ENCODE data around the gene ADAMTSL4. TPM values are rescaled to one million over a fixed set of nuclear protein-coding genes. Genes with fewer than 3 reads are reported as not detected.
"Not testable (repeated sequence)": the region's sequence is repeated elsewhere in the genome, so short reads cannot be mapped to it uniquely, and the experiment has no call there.

The ADAMTSL4 gene
- polyA plus RNA-seq, 1 of the 3 experiments (the other 2 are of a cell fraction), result 3.4 TPM

- H3K9ac ChIP-seq, result no peak overlapping the region
- H3K79me2 ChIP-seq (ENCODE audit: insufficient read depth), result peaks cover 9% of the 10 kb centered on the region; the same call in 1 of the 2 replicates
- ChIA-PET POLR2A (no interaction called here), CTCF (interaction anchor here (1.0 kb wide), 1 partner anchor 321 kb away, joined by 3 read pairs; no protein-coding TSS in a partner anchor)
- H3K4me1 ChIP-seq (ENCODE audit: control insufficient read depth in 1 of 2, insufficient read depth in 2 of 2, low read depth in 1 of 2, low read length in 1 of 2), result peaks cover 6 to 19% of the 10 kb centered on the region in 2 experiments; a peak in 2 of 4 replicates
- H3K4me3 ChIP-seq (ENCODE audit: low read depth in 2 of 2, low read length in 1 of 2), result no peak overlapping the region
- no peak overlapping the region for H3K4me2 ChIP-seq
- H3K9me3 ChIP-seq, result no peaks in the 10 kb centered on the region
- H4K20me1 ChIP-seq (ENCODE audit: insufficient read depth), result no peaks in the 10 kb centered on the region
- H3K27me3 ChIP-seq (ENCODE audit: insufficient read depth), result no peaks in the 10 kb centered on the region
- H3F3A ChIP-seq (replicated peaks; ENCODE audit: insufficient read depth), result peaks cover 15% of the 10 kb centered on the region
- DNase-seq, result no peak
- TF ChIP-seq TAF1 (IDR thresholded peaks at IDR 0.05; ENCODE audit: borderline replicate concordance, low read depth, low read length), result no peak
- TF ChIP-seq RFX5 (IDR thresholded peaks at IDR 0.05; ENCODE audit: low read length), result no peak
- TF ChIP-seq GATA2 (CRISPR knock-in tag; IDR thresholded peaks at IDR 0.05), result no peak
- no peak for TF ChIP-seq ELF1 (IDR thresholded peaks at IDR 0.05)
- no peak for TF ChIP-seq SIN3A (IDR thresholded peaks at IDR 0.05; ENCODE audit: borderline replicate concordance, low read depth, low read length)
- TF ChIP-seq RCOR1 (IDR thresholded peaks at IDR 0.05; ENCODE audit: low read length), result no peak
- H3K27ac ChIP-seq (ENCODE audit: low read depth in 2 of 2, low read length in 1 of 2), result no peak overlapping the region
- H3K36me3 ChIP-seq (replicated peaks in 1 of 2; ENCODE audit: control insufficient read depth in 1 of 2, insufficient read depth in 2 of 2, low read length in 1 of 2), result no peaks in the 10 kb centered on the region
- H2AFZ ChIP-seq (ENCODE audit: low read depth), result no peak overlapping the region
- H3K9me2 ChIP-seq, result no peaks in the 10 kb centered on the region
Measured at GRCh38 chr1:150601540-150601939, 52.3 kb downstream of the ADAMTSL4 start.

GRCh38 chr1:150602372-150602771, 53.2 kb downstream of the ADAMTSL4 start:
- H3K4me3 ChIP-seq (ENCODE audit: low read depth in 2 of 2, low read length in 1 of 2); H2AFZ ChIP-seq (ENCODE audit: low read depth); DNase-seq; H3K9me2 ChIP-seq; H3K4me2 ChIP-seq; H3K9ac ChIP-seq; CTCF ChIA-PET; H3K27ac ChIP-seq (ENCODE audit: low read depth in 2 of 2, low read length in 1 of 2); H3K9me3 ChIP-seq; H3K27me3 ChIP-seq (ENCODE audit: insufficient read depth); H3K79me2 ChIP-seq (ENCODE audit: insufficient read depth); H3K36me3 ChIP-seq (replicated peaks in 1 of 2; ENCODE audit: control insufficient read depth in 1 of 2, insufficient read depth in 2 of 2, low read length in 1 of 2); H4K20me1 ChIP-seq (ENCODE audit: insufficient read depth): not testable (repeated sequence)
- POLR2A ChIA-PET, result interaction anchor here (1.4 kb wide), 1 partner anchor 23 kb away, joined by 3 read pairs; the partner anchor contains the start of gene MCL1
- H3F3A ChIP-seq (replicated peaks; ENCODE audit: insufficient read depth), result peaks cover 14% of the 10 kb centered on the region
- H3K4me1 ChIP-seq (ENCODE audit: control insufficient read depth in 1 of 2, insufficient read depth in 2 of 2, low read depth in 1 of 2, low read length in 1 of 2), result peaks cover 6 to 19% of the 10 kb centered on the region in 2 experiments; a peak in 2 of 4 replicates
- 97% methylated on average over 12 of the region's 12 CpGs for WGBS (ENCODE audit: low lambda C conversion rate)

GRCh38 chr1:150603711-150604110, 54.5 kb downstream of the ADAMTSL4 start:
- Histone ChIP-seq H3K9me3 (no peaks in the 10 kb centered on the region), H3F3A (replicated peaks; ENCODE audit: insufficient read depth) (peaks cover 14% of the 10 kb centered on the region), H3K4me3 (ENCODE audit: low read depth in 2 of 2, low read length in 1 of 2) (no peak overlapping the region), H4K20me1 (ENCODE audit: insufficient read depth) (no peaks in the 10 kb centered on the region), H3K36me3 (replicated peaks in 1 of 2; ENCODE audit: control insufficient read depth in 1 of 2, insufficient read depth in 2 of 2, low read length in 1 of 2) (no peaks in the 10 kb centered on the region), H3K4me2 (no peak overlapping the region), H2AFZ (ENCODE audit: low read depth) (no peak overlapping the region), H3K9ac (0 out of 2 replicates have a peak overlapping the region, but pooled peaks have one; percentile 58), H3K9me2 (no peaks in the 10 kb centered on the region), H3K79me2 (ENCODE audit: insufficient read depth) (peaks cover 9% of the 10 kb centered on the region; the same call in 1 of the 2 replicates), H3K4me1 (ENCODE audit: control insufficient read depth in 1 of 2, insufficient read depth in 2 of 2, low read depth in 1 of 2, low read length in 1 of 2) (peaks cover 6 to 19% of the 10 kb centered on the region in 2 experiments; a peak in 2 of 4 replicates), H3K27me3 (ENCODE audit: insufficient read depth) (no peaks in the 10 kb centered on the region), H3K27ac (ENCODE audit: low read depth in 2 of 2, low read length in 1 of 2) (peak overlapping the region; percentile 76 to 98; a peak in 3 of 4 replicates)
- POLR2A ChIA-PET, result interaction anchor here (1.0 kb wide), 1 partner anchor 15 kb away, joined by 3 read pairs; no protein-coding TSS in a partner anchor
- 87% methylated on average over 3 of the region's 3 CpGs for WGBS (ENCODE audit: low lambda C conversion rate)
- no peak for DNase-seq
- CTCF ChIA-PET, result no interaction called here
- no peak for TF ChIP-seq TEAD4 (IDR thresholded peaks at IDR 0.05; ENCODE audit: borderline replicate concordance, insufficient read depth)
- TF ChIP-seq JUND (IDR thresholded peaks at IDR 0.05), result no peak
- TF ChIP-seq, protein P1, sequence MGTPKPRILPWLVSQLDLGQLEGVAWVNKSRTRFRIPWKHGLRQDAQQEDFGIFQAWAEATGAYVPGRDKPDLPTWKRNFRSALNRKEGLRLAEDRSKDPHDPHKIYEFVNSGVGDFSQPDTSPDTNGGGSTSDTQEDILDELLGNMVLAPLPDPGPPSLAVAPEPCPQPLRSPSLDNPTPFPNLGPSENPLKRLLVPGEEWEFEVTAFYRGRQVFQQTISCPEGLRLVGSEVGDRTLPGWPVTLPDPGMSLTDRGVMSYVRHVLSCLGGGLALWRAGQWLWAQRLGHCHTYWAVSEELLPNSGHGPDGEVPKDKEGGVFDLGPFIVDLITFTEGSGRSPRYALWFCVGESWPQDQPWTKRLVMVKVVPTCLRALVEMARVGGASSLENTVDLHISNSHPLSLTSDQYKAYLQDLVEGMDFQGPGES (IDR thresholded peaks at IDR 0.05; ENCODE audit: low read depth, low read length), result no peak
- TF ChIP-seq, protein P2, sequence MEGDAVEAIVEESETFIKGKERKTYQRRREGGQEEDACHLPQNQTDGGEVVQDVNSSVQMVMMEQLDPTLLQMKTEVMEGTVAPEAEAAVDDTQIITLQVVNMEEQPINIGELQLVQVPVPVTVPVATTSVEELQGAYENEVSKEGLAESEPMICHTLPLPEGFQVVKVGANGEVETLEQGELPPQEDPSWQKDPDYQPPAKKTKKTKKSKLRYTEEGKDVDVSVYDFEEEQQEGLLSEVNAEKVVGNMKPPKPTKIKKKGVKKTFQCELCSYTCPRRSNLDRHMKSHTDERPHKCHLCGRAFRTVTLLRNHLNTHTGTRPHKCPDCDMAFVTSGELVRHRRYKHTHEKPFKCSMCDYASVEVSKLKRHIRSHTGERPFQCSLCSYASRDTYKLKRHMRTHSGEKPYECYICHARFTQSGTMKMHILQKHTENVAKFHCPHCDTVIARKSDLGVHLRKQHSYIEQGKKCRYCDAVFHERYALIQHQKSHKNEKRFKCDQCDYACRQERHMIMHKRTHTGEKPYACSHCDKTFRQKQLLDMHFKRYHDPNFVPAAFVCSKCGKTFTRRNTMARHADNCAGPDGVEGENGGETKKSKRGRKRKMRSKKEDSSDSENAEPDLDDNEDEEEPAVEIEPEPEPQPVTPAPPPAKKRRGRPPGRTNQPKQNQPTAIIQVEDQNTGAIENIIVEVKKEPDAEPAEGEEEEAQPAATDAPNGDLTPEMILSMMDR (IDR thresholded peaks at IDR 0.05), result no peak

Measured in SK-N-SH (cell line).